Uterus (tissue), 2 donors: Measurements from ENCODE around the gene TRPC4.

ENCODE experiments used
- CTCF ChIP-seq, 4 experiments: fragments of 200-600 bp in 2 of 4; fragments of 450-650 bp in 2 of 4; sonication (generic) in 2 of 4; IDR thresholded peaks; one replicate each; pipeline ENCODE4 v1.5.1; 2016 to 2019; ENCODE audit warnings: antibody characterized with exemption in 4 of 4, mild to moderate bottlenecking in 2 of 4, moderate library complexity in 1 of 4
- POLR2A ChIP-seq, 2 donors: fragments of 450-650 bp; IDR thresholded peaks; one replicate each; pipeline ENCODE4 v1.6.1; 2016; ENCODE audit warnings: antibody characterized with exemption in 2 of 2, mild to moderate bottlenecking in 1 of 2, moderate library complexity in 1 of 2

- TF ChIP-seq CTCF (IDR thresholded peaks at IDR 0.05) = no peak
- no peak for TF ChIP-seq POLR2A (IDR thresholded peaks at IDR 0.05)
Measured at GRCh38 chr13:37618554-37618953, 251.0 kb downstream of the TRPC4 start.
